Stimulated activated CD8-positive, alpha-beta memory T cell treated with anti-CD3 and anti-CD28 coated beads, Interleukin-12 subunit alpha, Interleukin-12 subunit beta, amount 100 ng/mL, for 1 hour (primary cell): ENCODE results near the gene PRSS38.

Source experiments
- DNase-seq: peaks from one replicate; pipeline ENCODE4 v3.0.0-alpha.2; 2020; ENCODE audit warnings: low read depth

The PRSS38 gene

DNA sequence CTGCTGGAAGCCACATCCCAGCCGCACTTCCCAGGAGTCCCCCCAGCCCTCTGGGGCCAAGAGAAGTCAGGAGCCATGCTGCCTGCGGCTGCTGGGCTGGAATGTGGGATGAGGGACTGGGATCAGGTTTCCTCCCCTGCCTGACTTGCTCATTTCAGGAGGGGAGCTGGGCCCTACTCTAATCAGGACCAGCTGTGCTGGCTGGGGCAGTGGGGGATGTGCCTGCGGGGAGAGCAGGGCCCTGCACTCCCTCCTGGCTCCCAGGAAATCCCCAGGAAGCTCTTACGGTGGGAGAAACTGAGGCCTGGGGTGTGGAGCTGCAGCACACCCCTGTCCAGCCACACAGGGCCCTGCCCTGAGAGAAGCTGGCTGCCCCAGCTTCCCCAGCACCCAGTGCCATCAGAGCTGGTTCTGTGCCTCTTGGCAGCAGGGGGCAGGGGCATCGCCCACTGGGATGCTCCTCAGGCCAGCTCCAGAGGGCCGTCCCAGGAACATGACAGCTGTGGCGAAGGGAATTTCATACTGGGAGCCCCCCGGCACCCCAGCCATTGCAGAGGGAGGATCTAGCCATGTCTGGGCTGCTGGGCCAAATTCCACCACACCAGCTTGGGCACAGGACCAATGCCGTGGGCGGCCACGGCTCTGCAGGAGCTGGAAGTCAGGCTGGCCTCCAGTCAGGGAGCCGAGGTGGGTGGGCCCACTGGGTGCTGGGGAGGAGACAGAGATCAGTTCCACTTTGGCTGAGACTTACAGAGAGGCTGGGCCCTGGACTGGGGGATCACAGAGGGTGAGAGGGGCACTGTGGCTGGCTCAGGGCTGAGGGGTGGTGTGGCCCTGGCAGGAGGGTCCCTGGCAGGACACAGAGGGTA, 21.3 kb upstream of the PRSS38 start:
- no peak for DNase-seq

DNA sequence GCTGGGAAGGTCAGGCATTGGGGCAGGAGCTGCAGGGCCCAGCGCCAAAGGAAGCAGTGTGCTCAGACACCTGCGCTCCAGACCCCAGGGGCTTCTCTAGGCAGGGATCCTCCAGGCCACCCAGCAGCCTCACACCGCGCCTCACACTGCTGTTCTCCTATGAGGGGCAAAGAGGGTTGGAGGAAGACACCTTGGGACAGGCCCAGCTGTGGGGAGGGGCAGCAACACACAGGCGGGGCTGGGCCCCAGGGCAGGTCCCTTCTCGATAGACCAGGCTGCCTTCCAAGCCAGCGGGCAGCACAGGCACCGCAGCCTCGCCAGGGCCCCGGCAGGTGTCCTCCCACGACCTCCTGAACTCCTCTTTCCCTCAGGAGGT, 20.7 kb upstream of the PRSS38 start:
- no peak for DNase-seq

DNA sequence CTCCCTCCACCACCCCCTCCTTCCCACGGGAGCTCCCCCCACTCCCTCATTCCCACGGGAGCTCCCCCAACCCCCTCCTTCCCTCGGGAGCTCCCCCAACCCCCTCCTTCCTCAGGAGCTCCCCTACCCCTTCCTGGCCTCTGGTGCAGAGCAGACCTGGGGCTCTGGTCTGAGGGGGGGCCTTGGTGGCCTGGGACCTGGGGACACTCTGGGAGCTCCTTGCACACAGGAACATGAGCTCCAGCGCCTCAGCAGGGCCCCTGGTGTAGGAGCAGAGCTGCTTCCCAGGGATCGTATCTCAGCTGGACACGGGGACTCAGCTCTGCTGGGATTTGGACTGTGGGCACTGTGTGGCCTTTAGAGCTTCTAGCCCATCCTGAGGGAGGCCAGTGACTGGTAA, 19.7 kb upstream of the PRSS38 start:
- DNase-seq = no peak

DNA sequence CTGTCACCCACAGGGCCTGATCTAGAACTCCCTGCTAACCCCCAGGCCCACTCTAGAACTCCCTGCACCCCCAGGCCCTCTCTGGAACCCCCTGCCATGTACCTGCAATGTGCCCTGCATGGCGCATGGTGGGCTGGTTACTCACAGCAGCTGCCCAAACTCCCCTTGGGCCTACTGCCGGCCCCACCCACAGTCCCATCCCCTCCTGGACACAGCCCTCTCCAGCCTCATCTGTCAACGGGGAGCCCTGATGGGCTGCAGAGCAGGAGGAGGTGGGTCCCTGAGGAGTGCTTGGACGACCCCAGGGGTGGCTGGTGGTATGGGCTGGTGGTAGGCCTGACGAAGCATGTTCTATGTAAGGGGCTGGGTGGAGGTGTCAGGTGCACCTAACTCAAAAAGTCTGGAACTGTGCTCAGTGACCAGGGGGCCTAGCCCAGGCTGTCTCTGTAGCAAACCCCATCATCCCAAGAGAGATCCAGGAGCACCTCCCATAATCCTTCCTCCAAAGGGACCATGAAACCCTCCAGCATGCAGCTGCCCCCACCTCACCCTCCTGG, 19.0 kb upstream of the PRSS38 start:
- DNase-seq = no peak

DNA sequence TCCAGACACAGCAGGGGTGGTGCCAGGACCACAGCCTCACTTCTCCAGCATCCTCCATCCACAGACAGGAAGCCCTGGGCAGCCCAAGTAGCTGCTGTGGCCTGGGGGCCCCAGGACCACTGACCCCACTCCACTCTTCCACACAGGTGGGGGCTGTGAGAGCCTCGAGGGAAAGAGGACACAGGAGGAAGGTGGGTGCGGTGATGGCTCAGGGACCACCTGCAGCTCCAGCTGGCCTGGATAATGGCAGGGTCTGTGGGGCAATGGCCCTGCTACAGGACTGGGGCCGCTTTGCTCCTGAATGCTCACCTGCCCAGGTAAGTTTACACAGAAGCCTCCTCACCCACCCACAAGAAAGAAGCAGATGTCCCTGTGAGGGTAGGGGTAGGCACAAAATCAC, 18.3 kb upstream of the PRSS38 start:
- DNase-seq = no peak

DNA sequence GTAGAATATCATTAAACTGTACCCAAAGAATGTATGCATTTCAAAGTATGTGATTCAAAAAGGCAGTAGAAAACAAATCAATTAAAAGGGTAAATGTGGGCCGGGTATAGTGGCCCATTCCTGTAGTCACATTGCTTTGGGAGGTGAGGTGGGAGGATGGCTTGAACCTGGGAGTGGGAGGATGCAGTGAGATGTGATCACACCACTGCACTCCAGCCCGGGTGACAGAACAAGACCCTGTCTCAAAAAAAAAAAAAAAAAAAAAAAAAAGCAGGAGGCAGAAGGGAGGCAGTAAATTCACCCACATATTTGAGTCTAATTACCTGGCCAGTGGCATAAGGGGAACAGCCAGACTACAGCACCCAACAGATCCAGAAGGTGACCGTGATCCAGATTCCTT, 17.9 kb upstream of the PRSS38 start:
- no peak for DNase-seq

DNA sequence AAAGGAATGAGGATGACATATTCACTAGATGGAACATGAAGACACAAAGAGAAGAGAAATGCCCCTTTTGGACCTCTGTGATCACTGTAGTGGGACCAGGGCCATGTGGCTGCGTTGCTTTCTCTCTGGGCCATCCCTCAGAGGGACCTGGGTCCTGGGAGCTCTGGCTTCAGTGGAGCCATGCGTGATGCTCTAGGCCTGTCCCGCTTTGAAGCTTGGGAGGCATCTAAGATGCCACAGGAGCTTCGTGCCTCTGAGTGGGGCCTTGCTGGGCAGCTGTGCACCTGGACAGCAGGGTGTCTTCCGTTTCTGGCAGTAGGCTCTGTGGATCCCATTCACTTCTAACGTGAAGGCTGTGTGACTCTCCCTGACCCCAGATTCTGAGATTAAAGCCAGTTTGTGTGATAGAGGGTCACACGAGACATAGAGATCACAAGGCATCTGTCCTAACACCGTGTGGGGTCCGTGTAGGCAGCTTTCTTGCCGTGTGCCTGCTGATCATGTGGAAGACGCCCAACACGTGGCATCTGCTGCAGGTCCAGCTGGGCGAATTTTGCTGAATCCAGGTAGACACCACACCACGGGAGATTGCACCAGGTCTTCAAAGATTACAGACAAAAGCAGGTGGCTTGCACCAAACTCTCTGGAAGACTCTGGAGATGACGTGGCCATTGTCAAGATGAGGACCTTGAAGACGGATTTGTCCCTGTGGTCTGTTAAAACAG, 17.2 kb upstream of the PRSS38 start:
- no peak for DNase-seq

DNA sequence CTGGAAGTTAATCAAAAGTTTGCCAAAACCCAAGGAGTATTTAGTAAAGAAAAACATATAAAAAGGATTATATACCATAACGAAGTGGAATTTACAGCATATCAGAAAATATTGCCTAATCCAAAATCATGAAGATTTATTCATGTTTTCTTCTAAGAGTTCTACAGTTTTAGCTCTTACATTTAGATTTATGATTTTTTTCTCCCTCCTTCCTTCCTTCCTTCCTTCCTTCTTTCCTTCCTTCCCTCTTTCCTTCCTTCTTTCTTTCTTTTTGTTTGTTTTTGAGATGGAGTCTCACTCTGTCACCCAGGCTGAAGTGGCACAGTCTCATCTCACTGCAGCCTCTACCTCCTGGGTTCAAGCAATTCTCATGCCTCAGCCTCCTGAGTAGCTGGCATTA, 15.7 kb upstream of the PRSS38 start:
- DNase-seq = no peak

DNA sequence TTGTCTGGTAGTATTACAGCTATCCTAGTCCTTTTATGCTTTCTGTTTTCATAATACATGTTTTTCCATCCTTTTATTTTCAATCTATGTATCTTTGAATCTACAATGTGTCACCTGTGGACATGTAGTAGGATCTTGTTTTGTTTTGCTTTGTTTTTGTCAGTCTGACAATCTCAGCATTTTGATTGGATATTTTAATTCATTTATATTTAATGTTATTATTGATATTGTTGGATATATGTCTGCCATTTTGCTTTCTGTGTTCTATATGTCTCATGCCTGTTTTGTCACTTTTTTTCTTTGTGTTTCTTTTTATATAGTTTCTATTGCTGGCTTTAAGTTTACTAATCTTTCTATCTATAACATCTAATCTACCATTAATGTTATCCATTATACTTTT, 11.5 kb upstream of the PRSS38 start:
- no peak for DNase-seq

DNA sequence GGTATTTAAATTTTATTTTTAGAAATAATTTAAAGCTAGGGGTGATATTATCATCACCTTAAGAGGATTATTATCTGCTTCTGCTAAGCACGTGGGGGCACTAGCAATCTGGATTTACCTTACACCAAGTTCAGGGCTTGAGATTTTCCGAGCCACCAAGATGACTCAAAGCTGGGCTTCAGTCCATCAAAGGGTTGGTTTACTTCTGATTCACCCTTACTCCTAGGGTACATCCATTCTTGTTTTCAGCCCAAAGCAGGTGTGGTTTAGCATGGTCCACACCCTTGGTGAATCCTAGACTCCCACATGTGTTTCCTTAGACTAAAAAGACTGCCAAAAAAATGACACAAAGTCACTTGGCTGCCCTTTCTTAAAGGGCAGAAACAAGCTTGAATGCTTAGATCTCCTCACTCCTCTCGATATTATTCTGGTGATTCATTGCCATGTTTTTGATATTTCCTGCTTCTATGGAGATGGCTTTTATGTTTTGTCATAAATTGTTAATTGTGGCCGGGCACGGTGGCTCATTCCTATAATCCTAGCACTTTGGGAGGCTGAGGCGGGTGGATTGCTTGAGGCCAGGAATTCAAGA, 9.8 kb upstream of the PRSS38 start:
- DNase-seq = no peak

DNA sequence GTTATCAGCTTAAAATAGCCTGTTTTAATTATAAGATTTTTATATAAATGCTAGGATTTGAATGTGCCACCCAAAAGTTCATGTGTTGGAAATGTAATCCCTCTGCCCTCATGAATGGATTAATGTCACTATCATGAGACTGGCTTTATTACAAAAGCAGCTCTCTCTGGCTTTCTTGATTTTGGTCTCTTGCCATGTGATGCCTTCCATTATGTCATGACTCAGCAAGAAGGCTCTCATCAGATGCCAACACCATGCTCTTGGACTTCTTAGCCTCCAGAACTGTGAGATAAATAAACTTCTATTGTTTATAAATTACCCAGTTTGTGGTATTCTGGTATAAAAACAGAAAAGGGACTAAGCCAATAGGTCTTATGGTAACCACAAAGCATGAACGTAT, 6.9 kb upstream of the PRSS38 start:
- DNase-seq = no peak

DNA sequence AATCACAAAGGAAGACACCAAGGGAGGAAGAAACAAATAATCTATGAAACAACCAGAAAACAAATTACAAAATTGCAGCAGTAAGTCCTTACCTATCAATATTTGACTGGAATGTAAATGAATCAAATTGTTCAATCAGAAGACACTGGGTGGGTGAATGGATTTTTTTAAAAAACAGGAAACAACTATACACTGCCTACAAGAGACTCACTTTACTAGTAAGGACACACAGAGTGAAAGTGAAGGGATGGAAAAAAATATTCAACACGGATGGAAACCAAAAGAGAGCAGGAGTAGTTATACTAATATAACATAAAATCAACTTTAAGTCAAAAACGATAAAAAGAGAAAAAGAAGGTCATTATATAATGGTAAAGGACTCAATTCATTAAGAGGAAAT, 6.4 kb upstream of the PRSS38 start:
- no peak for DNase-seq

DNA sequence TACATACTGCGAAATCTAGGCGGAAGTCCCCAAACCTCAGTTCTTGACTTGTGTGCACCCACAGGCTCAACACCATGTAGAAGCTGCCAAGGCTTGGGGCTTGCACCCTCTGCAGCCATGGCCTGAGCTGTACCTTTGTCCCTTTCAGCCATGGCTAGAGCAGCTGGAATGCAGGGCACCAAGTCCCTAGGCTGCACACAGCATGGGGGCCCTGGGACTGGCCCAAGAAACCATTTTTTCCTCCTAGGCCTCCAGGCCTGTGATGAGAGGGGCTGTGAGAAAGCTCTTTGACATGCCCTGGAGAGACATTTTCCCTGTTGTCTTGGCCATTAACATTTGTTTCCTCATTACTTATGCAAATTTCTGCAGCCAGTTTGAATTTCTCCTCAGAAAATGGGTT, 1.5 kb upstream of the PRSS38 start:
- DNase-seq = no peak

DNA sequence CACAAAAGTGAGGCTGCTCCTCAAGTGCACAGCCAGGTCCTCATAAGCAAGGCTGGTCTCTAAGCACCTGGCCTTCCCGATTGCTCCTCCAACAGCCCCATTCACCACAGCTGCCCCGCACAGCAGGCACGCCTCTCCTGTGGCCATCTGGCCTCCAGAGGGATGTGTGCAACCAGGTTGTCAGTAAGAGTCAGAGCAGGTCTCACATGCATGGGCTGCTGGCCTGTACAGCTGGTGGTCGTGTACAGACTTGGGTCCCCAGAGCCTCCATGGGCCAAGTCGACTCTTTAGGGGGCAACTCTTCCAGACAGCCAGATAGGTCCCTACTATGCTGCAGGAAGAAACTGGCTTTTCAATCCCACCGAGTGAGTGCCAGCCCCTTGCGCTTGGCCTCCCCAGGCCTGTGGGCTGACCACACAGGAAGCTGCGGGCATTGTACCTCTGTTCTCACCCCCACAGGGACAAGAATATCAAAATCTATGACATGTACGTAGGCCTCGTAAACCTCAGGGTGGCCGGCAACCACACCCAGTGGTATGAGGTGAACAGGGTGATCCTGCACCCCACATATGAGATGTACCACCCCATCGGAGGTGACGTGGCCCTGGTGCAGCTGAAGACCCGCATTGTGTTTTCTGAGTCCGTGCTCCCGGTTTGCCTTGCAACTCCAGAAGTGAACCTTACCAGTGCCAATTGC, 1.4 kb downstream of the PRSS38 start:
- DNase-seq = no peak

DNA sequence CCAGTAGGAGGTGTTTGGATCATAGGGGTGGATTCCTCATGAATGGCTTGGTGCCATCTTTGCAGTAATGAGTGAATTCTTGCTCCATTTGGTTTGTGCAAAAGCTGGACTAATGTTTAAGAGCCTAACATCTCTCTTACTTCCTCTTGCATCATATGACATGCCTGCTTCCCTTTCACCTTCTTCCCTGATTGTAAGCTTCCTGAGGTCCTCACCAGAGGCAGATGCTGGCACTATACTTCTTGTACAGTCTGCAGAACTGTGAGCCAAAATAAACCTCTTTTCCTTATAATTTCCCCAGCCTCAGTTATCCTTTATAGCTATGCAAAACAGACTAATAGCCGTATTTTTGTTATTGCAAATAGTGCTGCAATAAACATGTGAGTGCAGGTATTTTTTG, 8.1 kb downstream of the PRSS38 start:
- no peak for DNase-seq

DNA sequence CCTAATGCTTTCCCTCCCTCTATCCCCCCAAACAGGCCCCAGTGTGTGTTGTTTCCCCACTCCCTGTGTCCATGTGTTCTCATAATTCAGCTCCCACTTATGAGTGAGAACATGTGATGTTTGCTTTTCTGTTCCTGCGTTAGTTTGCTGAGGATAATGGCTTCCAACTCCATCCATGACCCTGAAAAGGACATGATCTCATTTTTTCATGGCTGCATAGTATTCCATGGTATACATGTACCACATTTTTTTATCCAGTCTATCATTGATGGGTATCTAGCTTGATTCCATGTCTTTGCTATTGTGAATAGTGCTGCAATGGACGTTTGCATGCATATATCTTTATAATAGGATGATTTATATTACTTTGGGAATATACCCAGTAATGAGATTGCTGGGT, 8.7 kb downstream of the PRSS38 start:
- DNase-seq = no peak

DNA sequence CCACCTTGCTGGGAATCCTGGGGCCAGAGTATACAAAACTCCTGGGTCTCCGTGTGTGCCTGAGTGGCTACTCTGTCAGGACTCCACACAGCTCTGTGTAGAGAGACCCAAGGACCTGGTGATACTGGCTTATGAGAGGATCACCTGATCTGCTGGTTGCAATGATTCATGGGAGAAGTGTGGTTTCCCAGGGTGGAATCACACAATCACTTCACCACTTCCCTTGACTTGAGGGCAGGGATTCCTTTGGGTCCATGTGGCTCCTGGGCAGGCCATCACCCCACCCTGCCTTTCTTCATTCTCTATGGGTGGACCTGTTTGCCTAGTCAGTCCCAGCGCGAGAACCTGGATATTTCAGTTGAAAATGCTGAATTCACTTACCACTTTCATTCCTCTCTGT, 13.3 kb downstream of the PRSS38 start:
- no peak for DNase-seq

DNA sequence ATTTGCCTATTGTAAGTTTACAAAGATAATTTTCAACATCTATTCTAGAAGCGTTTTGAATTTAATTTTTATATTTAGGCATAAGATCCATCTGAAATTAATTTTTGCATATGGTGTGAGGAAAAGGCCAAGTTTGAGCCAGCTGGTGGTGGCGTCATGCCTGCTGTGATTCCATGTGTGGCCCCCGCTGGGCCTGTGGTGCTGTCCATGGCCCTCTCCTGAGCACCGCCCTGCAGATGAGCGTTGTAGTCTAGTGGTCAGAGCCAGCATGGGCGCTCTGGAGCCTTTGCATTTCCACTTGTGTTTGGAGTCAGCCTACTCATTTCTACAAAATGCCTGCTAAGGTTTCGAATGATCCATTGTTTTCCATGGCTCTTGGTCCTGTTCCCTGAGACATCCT, 22.7 kb downstream of the PRSS38 start:
- no peak for DNase-seq

DNA sequence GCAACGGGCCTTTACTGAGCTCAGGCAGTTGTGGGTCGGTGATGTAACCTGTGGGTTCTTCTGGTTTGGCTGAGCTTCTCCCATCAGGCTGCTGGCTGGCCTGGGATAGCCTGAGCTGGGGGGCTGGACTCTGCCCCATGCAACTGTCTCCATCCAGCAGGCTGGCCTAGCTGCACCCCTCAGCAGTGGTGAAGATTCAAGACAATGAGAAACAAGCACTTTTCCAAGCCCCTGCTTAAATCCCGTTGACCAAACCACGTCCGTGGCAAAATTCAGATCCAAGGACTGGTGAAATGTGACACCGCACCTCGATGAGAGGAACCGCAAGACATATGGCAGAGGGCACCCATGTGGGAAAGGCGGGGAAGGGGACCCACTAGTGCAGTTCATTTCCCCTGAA, 25.6 kb downstream of the PRSS38 start:
- DNase-seq = no peak

DNA sequence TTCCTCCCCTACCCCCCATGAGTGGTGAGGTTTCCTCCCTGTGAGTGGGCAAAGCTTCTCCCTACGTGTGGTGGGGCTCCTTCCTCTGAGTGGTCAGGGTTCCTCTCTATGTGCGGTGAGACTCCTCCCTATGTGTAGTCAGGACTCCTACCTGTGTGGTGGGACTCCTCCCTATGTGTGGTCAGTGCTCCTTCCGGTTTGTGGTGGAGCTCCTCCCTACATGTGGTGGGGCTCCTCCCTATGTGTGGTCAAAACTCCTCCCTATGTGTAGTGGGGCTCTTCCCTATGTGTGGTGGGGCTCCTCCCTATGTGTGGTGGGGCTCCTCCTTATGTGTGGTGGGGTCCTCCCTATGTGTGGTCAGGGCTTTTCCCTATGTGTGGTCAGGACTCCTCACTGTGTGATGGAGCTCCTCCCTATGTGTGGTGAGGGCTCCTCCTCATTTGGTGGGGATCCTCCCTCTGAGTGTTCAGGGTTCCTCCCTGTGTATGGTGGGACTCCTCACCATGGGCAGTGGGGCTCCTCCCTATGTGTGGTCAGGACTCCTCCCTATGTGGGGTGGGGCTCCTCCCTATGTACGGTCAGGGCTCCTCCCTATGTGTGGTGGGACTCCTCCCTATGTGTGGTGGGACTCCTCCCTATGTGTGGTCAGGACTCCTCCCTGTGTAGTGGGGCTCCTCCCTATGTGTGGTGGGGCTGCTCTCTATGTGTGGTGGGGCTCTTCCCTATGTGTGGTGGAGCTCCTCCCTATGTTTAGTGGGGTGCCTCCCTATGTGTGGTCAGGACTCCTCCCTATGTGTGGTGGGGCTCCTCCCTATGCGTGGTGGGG, 29.1 kb downstream of the PRSS38 start:
- DNase-seq = no peak

DNA sequence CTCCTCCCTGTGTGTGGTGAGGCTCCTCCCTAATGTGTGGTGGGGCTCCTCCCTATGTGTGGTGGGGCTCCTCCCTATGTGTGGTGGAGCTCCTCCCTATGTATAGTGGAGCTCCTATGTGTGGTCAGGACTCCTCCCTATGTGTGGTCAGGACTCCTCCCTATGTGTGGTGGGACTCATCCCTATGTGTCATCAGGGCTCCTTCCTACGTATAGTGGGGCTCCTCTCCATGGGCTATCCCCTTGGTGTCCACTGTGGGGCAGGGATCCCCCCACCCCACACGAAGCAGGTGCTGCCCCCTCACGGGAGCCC, 29.6 kb downstream of the PRSS38 start:
- DNase-seq = no peak

DNA sequence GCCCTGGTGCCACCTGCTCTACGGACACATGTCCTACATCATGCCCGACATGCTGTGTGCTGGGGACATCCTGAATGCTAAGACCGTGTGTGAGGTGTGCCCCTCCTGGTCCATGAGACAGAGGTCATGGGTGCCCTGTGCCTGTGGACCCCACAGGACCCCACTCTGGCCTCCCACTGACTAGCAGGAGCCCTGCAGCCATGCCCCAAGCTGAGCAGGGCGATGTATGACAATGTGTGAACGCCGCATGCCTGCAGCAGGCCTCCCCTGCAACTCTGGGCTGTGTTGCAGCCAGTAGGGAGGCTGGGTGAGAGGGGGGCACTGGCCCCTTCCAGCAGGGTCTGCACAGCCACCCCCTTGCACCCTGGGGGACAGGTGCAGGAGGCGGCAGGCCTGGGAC, 30.0 kb downstream of the PRSS38 start:
- no peak for DNase-seq
